ENCODE results near the gene PAWR.

DNA sequence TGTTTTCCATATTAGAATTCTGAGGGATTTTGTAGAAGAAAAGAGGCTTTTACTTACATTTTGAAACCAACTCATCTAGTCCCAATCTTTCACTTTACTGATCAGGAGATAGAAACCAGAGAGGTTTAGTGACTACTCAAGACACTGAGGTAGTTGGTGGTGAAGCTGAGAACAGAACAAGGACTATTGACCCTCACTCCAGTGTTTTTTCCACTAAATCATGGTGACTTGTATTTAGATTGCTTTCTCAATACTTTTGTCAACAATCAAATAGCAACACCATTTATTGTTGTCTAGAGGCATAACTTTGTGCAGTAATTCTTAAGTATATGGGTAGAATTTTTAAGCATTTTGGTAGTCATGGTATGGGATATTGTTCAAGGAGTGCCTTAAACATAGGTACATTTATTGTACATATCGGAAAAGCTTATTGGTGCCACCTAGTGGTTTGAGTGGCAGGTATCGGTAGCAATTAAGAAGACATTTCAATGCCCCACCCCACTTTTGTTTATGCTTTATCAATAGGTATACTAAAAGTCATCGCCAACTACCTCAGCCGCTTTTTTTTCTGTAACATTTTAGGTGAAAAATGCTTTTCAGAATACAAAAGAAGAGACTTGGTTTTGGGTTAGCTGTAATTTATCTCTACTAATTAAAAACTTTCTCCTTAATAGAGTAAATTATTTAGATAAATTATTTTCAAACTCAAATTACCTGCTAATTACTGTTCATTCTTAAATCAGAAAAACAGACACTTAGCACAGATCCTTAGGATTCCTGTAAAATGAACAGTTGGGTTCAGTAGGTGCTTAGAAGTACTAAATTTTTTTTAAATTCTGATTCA lies 47.3 kb upstream of the PAWR start:
- TF ChIP-seq, protein P1, sequence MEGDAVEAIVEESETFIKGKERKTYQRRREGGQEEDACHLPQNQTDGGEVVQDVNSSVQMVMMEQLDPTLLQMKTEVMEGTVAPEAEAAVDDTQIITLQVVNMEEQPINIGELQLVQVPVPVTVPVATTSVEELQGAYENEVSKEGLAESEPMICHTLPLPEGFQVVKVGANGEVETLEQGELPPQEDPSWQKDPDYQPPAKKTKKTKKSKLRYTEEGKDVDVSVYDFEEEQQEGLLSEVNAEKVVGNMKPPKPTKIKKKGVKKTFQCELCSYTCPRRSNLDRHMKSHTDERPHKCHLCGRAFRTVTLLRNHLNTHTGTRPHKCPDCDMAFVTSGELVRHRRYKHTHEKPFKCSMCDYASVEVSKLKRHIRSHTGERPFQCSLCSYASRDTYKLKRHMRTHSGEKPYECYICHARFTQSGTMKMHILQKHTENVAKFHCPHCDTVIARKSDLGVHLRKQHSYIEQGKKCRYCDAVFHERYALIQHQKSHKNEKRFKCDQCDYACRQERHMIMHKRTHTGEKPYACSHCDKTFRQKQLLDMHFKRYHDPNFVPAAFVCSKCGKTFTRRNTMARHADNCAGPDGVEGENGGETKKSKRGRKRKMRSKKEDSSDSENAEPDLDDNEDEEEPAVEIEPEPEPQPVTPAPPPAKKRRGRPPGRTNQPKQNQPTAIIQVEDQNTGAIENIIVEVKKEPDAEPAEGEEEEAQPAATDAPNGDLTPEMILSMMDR (IDR thresholded peaks at IDR 0.05): peak in 2 of 3 donors; percentile 56 to 59
- no peak for TF ChIP-seq POLR2A (IDR thresholded peaks at IDR 0.05)
- TF ChIP-seq EP300 (IDR thresholded peaks at IDR 0.05): no peak
